HG03097 (cell line): ENCODE measurements around the gene NOP10.
"Not testable (repeated sequence)": the region's sequence is repeated elsewhere in the genome, so short reads cannot be mapped to it uniquely, and the experiment has no call there.

Experiments
- ATAC-seq: cut with Tn5 transposase; IDR thresholded peaks from one replicate; pipeline ENCODE4 v1.9.1; 2021; ENCODE audit not compliant: unreplicated experiment, low FRiP score

Gene NOP10

GRCh38 chr15:34359416-34359815 lies 16.5 kb upstream of the NOP10 start:
- no peak for ATAC-seq

- no peak for ATAC-seq
Measured at GRCh38 chr15:34358948-34359347, 16.0 kb upstream of the NOP10 start.

GRCh38 chr15:34358367-34358766 lies 15.4 kb upstream of the NOP10 start:
- no peak for ATAC-seq

GRCh38 chr15:34357653-34358052 lies 14.7 kb upstream of the NOP10 start:
- ATAC-seq: no peak

- ATAC-seq: no peak
Measured at GRCh38 chr15:34355241-34355640, 12.3 kb upstream of the NOP10 start.

GRCh38 chr15:34354286-34354685 lies 11.3 kb upstream of the NOP10 start:
- ATAC-seq: no peak

- no peak for ATAC-seq
Measured at GRCh38 chr15:34353627-34354026, 10.7 kb upstream of the NOP10 start.

GRCh38 chr15:34352996-34353395 lies 10.1 kb upstream of the NOP10 start:
- not testable (repeated sequence) for ATAC-seq

GRCh38 chr15:34349769-34350168 lies 6.8 kb upstream of the NOP10 start:
- ATAC-seq: no peak

GRCh38 chr15:34348735-34349300 lies 5.9 kb upstream of the NOP10 start:
- ATAC-seq: no peak

- ATAC-seq: no peak
Measured at GRCh38 chr15:34347951-34348638, 5.2 kb upstream of the NOP10 start.

- ATAC-seq: not testable (repeated sequence)
Measured at GRCh38 chr15:34342213-34342736, 661 bp downstream of the NOP10 start.

GRCh38 chr15:34341381-34342212 lies 1.3 kb downstream of the NOP10 start:
- ATAC-seq: no peak

- no peak for ATAC-seq
Measured at GRCh38 chr15:34339946-34340345, 3.0 kb downstream of the NOP10 start.

GRCh38 chr15:34338347-34338746 lies 4.6 kb downstream of the NOP10 start:
- no peak for ATAC-seq

GRCh38 chr15:34337557-34338306 lies 5.2 kb downstream of the NOP10 start, which contains the start of gene SLC12A6:
TSS of gene SLC12A6 (minus strand) at chr15:34337781. CDS start at chr15:34336680, 1,101 bp downstream.
- peak; percentile 60 for ATAC-seq

GRCh38 chr15:34336991-34337556 lies 5.9 kb downstream of the NOP10 start:
- peak; percentile 4 for ATAC-seq

- no peak for ATAC-seq
Measured at GRCh38 chr15:34336231-34336990, 6.5 kb downstream of the NOP10 start.

- no peak for ATAC-seq
Measured at GRCh38 chr15:34335176-34336032, 7.5 kb downstream of the NOP10 start.
